ENCODE measurements around the gene SLC9A3. TPM values are rescaled to one million over a fixed set of nuclear protein-coding genes. Genes with fewer than 3 reads are reported as not detected.

The SLC9A3 gene
- total RNA-seq, 1 donor from 2014 or later: 6.4 TPM

DNA sequence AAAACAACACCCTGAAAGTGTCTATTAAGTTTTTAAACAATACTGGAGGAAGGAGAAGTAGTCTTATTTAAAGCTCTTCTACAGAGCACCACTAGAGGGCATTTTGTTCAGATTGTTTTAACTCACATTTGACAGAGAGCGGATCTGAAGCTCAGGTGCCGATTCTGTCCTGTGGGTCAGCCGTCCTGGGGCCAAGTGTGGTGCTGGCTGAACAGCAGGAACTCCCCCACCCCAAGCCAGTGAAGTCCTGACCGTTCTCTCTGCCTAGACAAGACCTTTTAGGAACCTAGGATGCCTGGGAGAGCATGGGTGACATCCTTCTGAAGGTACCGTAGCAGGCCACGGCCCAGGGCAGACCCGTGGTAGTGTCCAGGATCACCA, 77.4 kb downstream of the SLC9A3 start:
- no peaks in the 10 kb centered on the region for H3K27me3 Mint-ChIP-seq
- peaks cover 15% of the 10 kb centered on the region for H3K4me1 Mint-ChIP-seq (ENCODE audit: unreplicated experiment)
- H3K4me3 Mint-ChIP-seq: no peak overlapping the region
- H3K36me3 Mint-ChIP-seq: peaks cover 35% of the 10 kb centered on the region
- H3K27ac Mint-ChIP-seq: peak overlapping the region; percentile 51
- peaks cover 6% of the 10 kb centered on the region for H3K9me3 Mint-ChIP-seq
- DNase-seq (ENCODE audit: extremely low spot score, unreplicated experiment): no peak
- TF ChIP-seq, protein P1, sequence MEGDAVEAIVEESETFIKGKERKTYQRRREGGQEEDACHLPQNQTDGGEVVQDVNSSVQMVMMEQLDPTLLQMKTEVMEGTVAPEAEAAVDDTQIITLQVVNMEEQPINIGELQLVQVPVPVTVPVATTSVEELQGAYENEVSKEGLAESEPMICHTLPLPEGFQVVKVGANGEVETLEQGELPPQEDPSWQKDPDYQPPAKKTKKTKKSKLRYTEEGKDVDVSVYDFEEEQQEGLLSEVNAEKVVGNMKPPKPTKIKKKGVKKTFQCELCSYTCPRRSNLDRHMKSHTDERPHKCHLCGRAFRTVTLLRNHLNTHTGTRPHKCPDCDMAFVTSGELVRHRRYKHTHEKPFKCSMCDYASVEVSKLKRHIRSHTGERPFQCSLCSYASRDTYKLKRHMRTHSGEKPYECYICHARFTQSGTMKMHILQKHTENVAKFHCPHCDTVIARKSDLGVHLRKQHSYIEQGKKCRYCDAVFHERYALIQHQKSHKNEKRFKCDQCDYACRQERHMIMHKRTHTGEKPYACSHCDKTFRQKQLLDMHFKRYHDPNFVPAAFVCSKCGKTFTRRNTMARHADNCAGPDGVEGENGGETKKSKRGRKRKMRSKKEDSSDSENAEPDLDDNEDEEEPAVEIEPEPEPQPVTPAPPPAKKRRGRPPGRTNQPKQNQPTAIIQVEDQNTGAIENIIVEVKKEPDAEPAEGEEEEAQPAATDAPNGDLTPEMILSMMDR (conservative IDR thresholded peaks at IDR 0.05): peak; percentile 78

DNA sequence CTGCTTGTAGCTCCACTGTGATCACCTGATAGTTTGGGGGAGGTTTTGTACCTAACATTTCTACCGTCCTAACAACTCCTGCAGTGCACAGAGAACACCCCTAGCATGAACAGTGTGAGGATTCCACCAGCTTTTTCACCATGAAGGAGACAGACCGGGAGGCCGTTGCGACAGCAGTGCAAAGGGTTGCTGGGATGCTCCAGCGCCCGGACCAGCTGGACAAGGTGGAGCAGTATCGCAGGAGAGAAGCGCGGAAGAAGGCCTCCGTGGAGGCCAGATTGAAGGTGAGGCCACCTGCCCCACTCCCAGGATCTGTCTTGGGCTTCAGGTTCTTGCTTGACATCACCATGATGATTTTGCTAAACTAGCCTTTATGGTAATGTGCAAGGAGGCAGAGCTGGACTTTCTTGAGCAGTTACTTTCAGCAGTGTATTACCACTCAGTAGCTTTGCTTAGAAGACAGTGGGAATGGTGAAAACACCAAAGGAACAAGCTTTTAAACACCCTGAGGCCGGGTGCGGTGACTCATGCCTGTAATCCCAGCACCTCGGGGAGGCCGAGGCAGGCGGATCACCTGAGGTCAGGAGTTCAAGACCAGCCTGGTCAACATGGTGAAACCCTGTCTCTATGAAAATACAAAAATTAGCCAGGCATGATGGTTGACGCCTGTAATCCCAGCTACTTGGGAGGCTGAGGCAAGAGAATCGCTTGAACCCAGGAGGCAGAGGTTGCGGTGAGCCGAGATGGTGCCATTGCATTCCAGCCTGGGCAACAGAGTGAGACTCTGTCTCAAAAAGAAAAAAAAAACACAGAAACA, 78.0 kb downstream of the SLC9A3 start:
- DNase-seq (ENCODE audit: extremely low spot score, unreplicated experiment): no peak
- peak overlapping the region; percentile 51 for H3K27ac Mint-ChIP-seq
- no peaks in the 10 kb centered on the region for H3K27me3 Mint-ChIP-seq
- H3K4me1 Mint-ChIP-seq (ENCODE audit: unreplicated experiment): peaks cover 15% of the 10 kb centered on the region
- TF ChIP-seq, protein P1 (conservative IDR thresholded peaks at IDR 0.05): no peak
- peaks cover 29% of the 10 kb centered on the region for H3K36me3 Mint-ChIP-seq
- H3K9me3 Mint-ChIP-seq: no peaks in the 10 kb centered on the region
- peak overlapping the region; percentile 50 for H3K4me3 Mint-ChIP-seq

DNA sequence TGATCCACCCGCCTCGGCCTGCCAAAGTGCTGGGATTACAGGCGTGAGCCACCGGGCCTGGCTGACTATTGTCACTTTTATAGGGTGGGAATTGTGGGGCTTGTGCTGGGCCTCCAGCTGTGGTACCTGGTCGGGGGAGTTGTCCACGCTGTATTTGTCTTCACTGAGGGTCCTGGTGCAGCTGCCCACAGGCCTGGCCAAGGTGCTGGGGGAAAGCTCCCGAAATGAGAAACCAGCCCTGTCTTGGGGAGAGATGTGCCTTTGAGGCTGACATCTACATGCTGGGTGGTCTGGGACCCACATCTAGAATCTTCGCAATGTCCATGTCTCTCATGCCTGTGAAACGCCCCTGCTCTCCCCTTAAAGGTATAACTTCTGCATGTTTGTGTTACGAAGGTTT, 78.7 kb downstream of the SLC9A3 start:
- H3K27me3 Mint-ChIP-seq: no peaks in the 10 kb centered on the region
- no peak for DNase-seq (ENCODE audit: extremely low spot score, unreplicated experiment)
- H3K36me3 Mint-ChIP-seq: peaks cover 23% of the 10 kb centered on the region
- TF ChIP-seq, protein P1 (conservative IDR thresholded peaks at IDR 0.05): no peak
- H3K4me1 Mint-ChIP-seq (ENCODE audit: unreplicated experiment): peaks cover 15% of the 10 kb centered on the region
- H3K9me3 Mint-ChIP-seq: no peaks in the 10 kb centered on the region
- H3K27ac Mint-ChIP-seq: peak overlapping the region; percentile 29
- peak overlapping the region; percentile 50 for H3K4me3 Mint-ChIP-seq

DNA sequence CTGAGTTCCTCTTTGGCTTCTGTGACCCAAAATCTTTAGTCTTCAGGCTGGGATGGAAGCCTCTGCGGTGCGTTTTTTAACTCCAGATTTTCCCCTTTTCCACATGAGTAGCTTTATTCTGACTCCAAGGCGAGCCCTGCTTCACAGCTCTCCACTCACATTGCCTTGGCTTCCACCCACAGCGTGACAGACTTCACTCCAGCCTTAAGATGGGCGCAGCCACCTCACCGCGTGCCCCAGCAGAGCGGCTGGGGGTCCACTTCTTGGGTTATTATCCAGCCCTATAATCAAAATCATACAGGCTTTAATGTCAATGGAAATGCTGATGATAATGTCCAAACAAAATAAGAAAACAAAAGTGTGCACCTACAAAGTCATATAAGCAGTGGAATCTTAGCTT, 80.0 kb downstream of the SLC9A3 start:
- Mint-ChIP-seq H3K36me3 (peaks cover 11% of the 10 kb centered on the region), H3K27me3 (no peaks in the 10 kb centered on the region), H3K4me3 (peak overlapping the region; percentile 98), H3K4me1 (ENCODE audit: unreplicated experiment) (peaks cover 15% of the 10 kb centered on the region), H3K9me3 (no peaks in the 10 kb centered on the region), H3K27ac (no peak overlapping the region)
- TF ChIP-seq, protein P1 (conservative IDR thresholded peaks at IDR 0.05): no peak
- no peak for DNase-seq (ENCODE audit: extremely low spot score, unreplicated experiment)

DNA sequence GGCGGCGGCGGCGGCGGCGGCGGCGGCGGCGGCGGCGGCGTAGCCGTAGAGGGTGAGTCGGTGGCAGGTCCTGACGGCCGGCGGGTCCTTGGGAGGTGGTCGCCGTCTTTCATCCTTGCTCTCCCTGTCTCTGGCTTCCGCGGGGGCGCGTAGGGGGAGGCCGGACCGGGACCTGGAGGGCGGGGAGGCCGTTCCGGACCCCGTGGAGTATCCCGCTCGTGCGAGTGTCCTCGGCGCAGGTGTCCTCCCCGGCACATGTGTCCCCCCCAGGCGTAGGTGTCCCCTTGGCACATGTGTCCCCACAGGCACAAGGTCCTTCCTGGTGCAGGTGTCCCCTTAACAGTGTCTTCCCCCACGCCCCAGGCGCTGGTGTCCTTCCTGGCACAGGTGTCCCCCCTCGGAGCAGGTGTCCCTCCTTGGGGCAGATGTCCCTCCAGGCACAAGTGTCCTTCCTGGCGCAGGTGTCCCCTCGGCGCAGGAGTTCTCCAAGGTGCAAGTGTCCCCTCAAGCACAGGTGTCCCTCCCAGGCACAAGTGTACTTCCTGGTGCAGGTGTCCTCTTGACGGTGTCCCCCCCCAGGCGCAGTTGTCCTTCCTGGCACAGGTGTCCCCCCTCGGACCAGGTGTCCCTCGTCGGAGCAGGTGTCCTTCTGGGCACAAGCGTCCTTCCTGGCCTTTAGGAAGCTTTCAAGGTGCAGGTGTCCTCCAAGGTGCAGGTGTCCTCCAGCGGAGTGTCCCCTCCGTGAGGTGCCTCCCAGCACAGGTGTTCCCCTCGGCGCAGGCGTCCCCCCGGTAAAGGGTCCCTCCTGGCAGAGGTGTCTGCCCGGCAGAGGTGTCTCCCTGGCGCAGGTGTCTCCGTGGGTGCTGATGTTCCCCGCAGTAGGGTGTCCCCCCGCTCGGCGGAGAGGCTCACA, 80.8 kb downstream of the SLC9A3 start:
- TF ChIP-seq, protein P1 (conservative IDR thresholded peaks at IDR 0.05): no peak
- Mint-ChIP-seq H3K4me3 (peak overlapping the region; percentile 98), H3K36me3 (peaks cover 6% of the 10 kb centered on the region), H3K27me3 (no peaks in the 10 kb centered on the region), H3K9me3 (no peaks in the 10 kb centered on the region), H3K27ac (no peak overlapping the region), H3K4me1 (ENCODE audit: unreplicated experiment) (peaks cover 15% of the 10 kb centered on the region)
- DNase-seq (ENCODE audit: extremely low spot score, unreplicated experiment): no peak

Data from type B pancreatic cell (in vitro differentiated cells).